CD14-positive monocyte (primary cell): ENCODE measurements around the gene IL6ST. TPM values are rescaled to one million over a fixed set of nuclear protein-coding genes. Genes with fewer than 3 reads are reported as not detected.

Experiments
- DNase-seq, 3 donors: peaks; one replicate each; pipeline ENCODE4 v3.0.0-alpha.2; 2011 to 2022
- H2AFZ ChIP-seq: 2 replicates; pipeline ENCODE4 v1.6.0; 2012; ENCODE audit warnings: mild to moderate bottlenecking, low read depth, low read length, inconsistent platforms; ENCODE audit not compliant: insufficient read depth, poor library complexity, severe bottlenecking
- H3K27ac ChIP-seq, 2 donors: 1 replicate in 1 of 2; 2 replicates in 1 of 2; pipeline ENCODE4 v1.5.1; 2012 to 2013; ENCODE audit warnings: low read length in 2 of 2, control low read depth in 1 of 2, inconsistent platforms in 1 of 2, low read depth in 1 of 2, mild to moderate bottlenecking in 1 of 2
- H3K27me3 ChIP-seq, 2 donors: one replicate each; pipeline versions ENCODE4 v1.6.0 to v1.6.1; 2011 to 2013; ENCODE audit warnings: low read length in 2 of 2; ENCODE audit not compliant: control insufficient read depth in 2 of 2, insufficient read depth in 2 of 2
- H3K36me3 ChIP-seq, 2 donors: replicated peaks in 1 of 2; 1 replicate in 1 of 2; 2 replicates in 1 of 2; pipeline versions ENCODE4 v1.5.1 to v1.6.1; 2012 to 2013; ENCODE audit warnings: low read length in 2 of 2, control low read depth in 1 of 2, inconsistent platforms in 1 of 2, mild to moderate bottlenecking in 1 of 2; ENCODE audit not compliant: insufficient read depth in 2 of 2, control insufficient read depth in 1 of 2
- H3K4me1 ChIP-seq, 2 donors: 1 replicate in 1 of 2; 2 replicates in 1 of 2; pipeline versions ENCODE4 v1.5.1 to v1.6.1; 2012 to 2013; ENCODE audit warnings: low read length in 2 of 2, control low read depth in 1 of 2, inconsistent platforms in 1 of 2, mild to moderate bottlenecking in 1 of 2, moderate library complexity in 1 of 2; ENCODE audit not compliant: insufficient read depth in 2 of 2, control insufficient read depth in 1 of 2
- H3K4me2 ChIP-seq: replicated peaks from 2 replicates; pipeline ENCODE3; 2012; ENCODE audit warnings: low read length, moderate library complexity, mild to moderate bottlenecking; ENCODE audit not compliant: poor library complexity, severe bottlenecking; ENCODE audit errors: extremely low read depth
- H3K4me3 ChIP-seq, 3 experiments: fragments of 200-600 bp in 1 of 3; sonication (generic) in 1 of 3; replicated peaks in 1 of 3; 1 replicate in 2 of 3; 2 replicates in 1 of 3; pipeline ENCODE4 v1.5.1; 2011 to 2013; ENCODE audit warnings: low read length in 3 of 3, mild to moderate bottlenecking in 3 of 3, control low read depth in 2 of 3, low read depth in 2 of 3, inconsistent platforms in 1 of 3, moderate library complexity in 1 of 3
- H3K79me2 ChIP-seq: 2 replicates; pipeline ENCODE4 v1.6.0; 2012; ENCODE audit warnings: mild to moderate bottlenecking, control low read depth, inconsistent platforms, low read length, moderate library complexity; ENCODE audit not compliant: insufficient read depth
- H3K9ac ChIP-seq: 2 replicates; pipeline ENCODE4 v1.6.0; 2017; ENCODE audit warnings: low read length, mild to moderate bottlenecking; ENCODE audit not compliant: insufficient read depth, poor library complexity, severe bottlenecking
- H3K9me3 ChIP-seq, 2 donors: replicated peaks in 1 of 2; 1 replicate in 1 of 2; 2 replicates in 1 of 2; pipeline versions ENCODE4 v1.5.1 to v1.6.1; 2012 to 2013; ENCODE audit warnings: low read length in 2 of 2, control low read depth in 1 of 2; ENCODE audit not compliant: control insufficient read depth in 1 of 2, insufficient read depth in 1 of 2
- H4K20me1 ChIP-seq: 2 replicates; pipeline ENCODE4 v1.6.0; 2012; ENCODE audit warnings: mild to moderate bottlenecking, low read length, control low read depth, moderate library complexity; ENCODE audit not compliant: insufficient read depth
- H3K27ac Mint-ChIP-seq, 7 donors: one replicate each; pipeline ENCODE4 v1.8.0; 2020; ENCODE audit warnings: mild to moderate bottlenecking in 7 of 7, mixed read lengths in 7 of 7, moderate library complexity in 6 of 7, inconsistent platforms in 2 of 7
- H3K27me3 Mint-ChIP-seq, 3 donors: one replicate each; pipeline ENCODE4 v1.8.0; 2021 to 2022; ENCODE audit warnings: low read depth in 3 of 3, mild to moderate bottlenecking in 3 of 3, mixed read lengths in 3 of 3, moderate library complexity in 3 of 3, inconsistent platforms in 1 of 3
- H3K36me3 Mint-ChIP-seq, 2 donors: one replicate each; pipeline ENCODE4 v1.8.0; 2020; ENCODE audit warnings: mixed read lengths in 2 of 2, inconsistent platforms in 1 of 2, mild to moderate bottlenecking in 1 of 2
- H3K4me1 Mint-ChIP-seq: one replicate; pipeline ENCODE4 v1.8.0; 2020; ENCODE audit warnings: mild to moderate bottlenecking, mixed read lengths
- H3K4me3 Mint-ChIP-seq, 2 donors: one replicate each; pipeline ENCODE4 v1.8.0; 2020; ENCODE audit warnings: mild to moderate bottlenecking in 2 of 2, mixed read lengths in 2 of 2, moderate library complexity in 1 of 2
- H3K9me3 Mint-ChIP-seq, 7 donors: one replicate each; pipeline ENCODE4 v1.8.0; 2020 to 2022; ENCODE audit warnings: mixed read lengths in 7 of 7, mild to moderate bottlenecking in 6 of 7, moderate library complexity in 6 of 7, inconsistent platforms in 2 of 7
- CTCF ChIP-seq: fragments of 200-600 bp; IDR thresholded peaks from one replicate; pipeline ENCODE4 v1.8.0; 2022; ENCODE audit warnings: antibody characterized with exemption, mild to moderate bottlenecking
- WGBS: methylation state at CpG from one replicate; pipeline ENCODE4 v1.1.5; 2013; ENCODE audit warnings: missing lambda C conversion rate; ENCODE audit not compliant: insufficient coverage; 5-methylcytosine and 5-hydroxymethylcytosine counted together
- intact Hi-C, 2 donors: fragments of 100-400 bp; cut with micrococcal nuclease; formaldehyde crosslinking; loops; one replicate each; pipeline versions ENCODE4 v1.15.0 to v1.15.1; 2023
- polyA plus RNA-seq, 3 donors: library from polyadenylated mRNA; depleted of rRNA in 1 of 3; unstranded in 2 of 3; stranded (reverse) in 1 of 3; fragments of 300-500 nt in 2 of 3; fragments of >200 nt in 1 of 3; fragmentation: Illumina TruSeq in 2 of 3; gene quantifications; 1 replicate in 2 of 3; 2 replicates in 1 of 3; pipeline ENCODE4 v1.2.3, GENCODE V29; 2012 to 2021

Gene IL6ST
- polyA plus RNA-seq, 3 donors = 22.1 to 28.7 (median 25.7) TPM

GRCh38 chr5:55986931-55987330 is 7.8 kb downstream of the IL6ST start:
- peak overlapping the region in 2 of 7 donors; percentile 3 to 6 for H3K27ac Mint-ChIP-seq
- DNase-seq = no peak
- peaks cover 97% of the 10 kb centered on the region for H4K20me1 ChIP-seq
- H3K27me3 ChIP-seq = no peaks in the 10 kb centered on the region
- no peaks in the 10 kb centered on the region for H3K27me3 Mint-ChIP-seq
- H3K9me3 ChIP-seq = no peaks in the 10 kb centered on the region
- no peak overlapping the region for H2AFZ ChIP-seq
- H3K36me3 Mint-ChIP-seq = peaks cover 25 to 37% of the 10 kb centered on the region in 2 donors
- no peak overlapping the region for H3K9ac ChIP-seq
- peaks cover 53% of the 10 kb centered on the region for H3K4me1 Mint-ChIP-seq
- peaks cover 5 to 33% of the 10 kb centered on the region in 2 donors for H3K36me3 ChIP-seq
- peaks cover 15 to 41% of the 10 kb centered on the region in 2 donors for H3K4me1 ChIP-seq
- no peak overlapping the region for H3K4me3 Mint-ChIP-seq
- WGBS = 96% methylated on average over 3 of the region's 4 CpGs
- H3K4me3 ChIP-seq = no peak overlapping the region
- no peak for TF ChIP-seq CTCF
- intact Hi-C loops = no loop called here
- H3K4me2 ChIP-seq = no peak overlapping the region
- H3K79me2 ChIP-seq = peaks cover 100% of the 10 kb centered on the region
- no peak overlapping the region for H3K27ac ChIP-seq
- H3K9me3 Mint-ChIP-seq = peaks cover 0 to 5% (median 0%) of the 10 kb centered on the region in 7 donors

GRCh38 chr5:55985181-55985580 is 9.6 kb downstream of the IL6ST start:
- Histone ChIP-seq H3K27ac (no peak overlapping the region), H3K4me1 (peaks cover 9 to 27% of the 10 kb centered on the region in 2 donors), H3K27me3 (no peaks in the 10 kb centered on the region), H3K9me3 (no peaks in the 10 kb centered on the region), H4K20me1 (peaks cover 99% of the 10 kb centered on the region), H3K9ac (no peak overlapping the region), H3K36me3 (peaks cover 18 to 49% of the 10 kb centered on the region in 2 donors), H3K4me3 (no peak overlapping the region), H2AFZ (no peak overlapping the region), H3K4me2 (no peak overlapping the region), H3K79me2 (peaks cover 100% of the 10 kb centered on the region)
- DNase-seq = no peak
- TF ChIP-seq CTCF = no peak
- Mint-ChIP-seq H3K4me1 (peaks cover 40% of the 10 kb centered on the region), H3K27me3 (no peaks in the 10 kb centered on the region), H3K36me3 (peaks cover 30 to 35% of the 10 kb centered on the region in 2 donors), H3K4me3 (no peak overlapping the region), H3K9me3 (peaks cover 0 to 3% (median 0%) of the 10 kb centered on the region in 7 donors), H3K27ac (no peak overlapping the region)
- 100% methylated on average over 2 of the region's 6 CpGs for WGBS
- intact Hi-C loops = no loop called here
